Keratinocyte (primary cell): ENCODE measurements around the gene RYR1. TPM values are rescaled to one million over a fixed set of nuclear protein-coding genes. Genes with fewer than 3 reads are reported as not detected.

Experiments used
- DNase-seq: peaks from one replicate; pipeline ENCODE4 v3.0.0-alpha.2; 2011; ENCODE audit warnings: low read depth, missing footprints, low spot score
- FAIRE-seq: peaks from 2 replicates; lab custom pipeline; 2011; peaks lifted over from hg19 to GRCh38; lab: Jason Lieb, UNC
- H2AFZ ChIP-seq: 2 replicates; pipeline ENCODE4 v1.6.0; 2012; ENCODE audit warnings: low read length, control low read depth, inconsistent platforms; ENCODE audit not compliant: control insufficient read depth
- H3K27ac ChIP-seq: 2 replicates; pipeline ENCODE4 v1.5.1; 2011; ENCODE audit warnings: low read length; ENCODE audit not compliant: control insufficient read depth, insufficient read depth
- H3K27me3 ChIP-seq: 3 replicates; pipeline ENCODE4 v1.6.0; 2011; ENCODE audit warnings: low read length; ENCODE audit not compliant: control insufficient read depth, insufficient read depth; ENCODE audit errors: extremely low read depth
- H3K36me3 ChIP-seq, 2 experiments: 2 replicates in 1 of 2; 3 replicates in 1 of 2; pipeline ENCODE4 v1.5.1; 2011; ENCODE audit warnings: low read length in 2 of 2, mild to moderate bottlenecking in 1 of 2; ENCODE audit not compliant: control insufficient read depth in 2 of 2, insufficient read depth in 2 of 2; ENCODE audit errors: extremely low read depth in 1 of 2
- H3K4me1 ChIP-seq: 3 replicates; pipeline ENCODE4 v1.5.1; 2011; ENCODE audit warnings: low read length; ENCODE audit not compliant: control insufficient read depth, insufficient read depth; ENCODE audit errors: extremely low read depth
- H3K4me2 ChIP-seq: 3 replicates; pipeline ENCODE4 v1.6.0; 2011; ENCODE audit warnings: low read depth, low read length; ENCODE audit not compliant: control insufficient read depth, insufficient read depth; ENCODE audit errors: extremely low read depth
- H3K4me3 ChIP-seq, 3 experiments: fragments of 200-600 bp in 1 of 3; sonication (generic) in 1 of 3; 2 replicates in 2 of 3; 3 replicates in 1 of 3; pipeline ENCODE4 v1.5.1; 2011 to 2016; ENCODE audit warnings: low read length in 3 of 3, mild to moderate bottlenecking in 3 of 3, control low read depth in 2 of 3, inconsistent platforms in 1 of 3, low read depth in 1 of 3, mixed read lengths in 1 of 3, mixed run types in 1 of 3, moderate library complexity in 1 of 3; ENCODE audit not compliant: control insufficient read depth in 2 of 3, insufficient read depth in 2 of 3; ENCODE audit errors: extremely low read depth in 1 of 3
- H3K79me2 ChIP-seq: 2 replicates; pipeline ENCODE4 v1.6.0; 2012; ENCODE audit warnings: low read length; ENCODE audit not compliant: control insufficient read depth, insufficient read depth
- H3K9ac ChIP-seq: 3 replicates; pipeline ENCODE4 v1.6.0; 2011; ENCODE audit warnings: low read length; ENCODE audit not compliant: control insufficient read depth, insufficient read depth; ENCODE audit errors: extremely low read depth
- H3K9me1 ChIP-seq: 3 replicates; pipeline ENCODE4 v1.6.0; 2011; ENCODE audit warnings: low read length; ENCODE audit not compliant: control insufficient read depth, insufficient read depth; ENCODE audit errors: extremely low read depth
- H3K9me3 ChIP-seq: 2 replicates; pipeline ENCODE4 v1.5.1; 2012; ENCODE audit warnings: low read depth, low read length; ENCODE audit not compliant: control insufficient read depth
- H4K20me1 ChIP-seq: 3 replicates; pipeline ENCODE4 v1.6.0; 2011; ENCODE audit warnings: low read length; ENCODE audit not compliant: control insufficient read depth, insufficient read depth; ENCODE audit errors: extremely low read depth
- CTCF ChIP-seq, 3 experiments: IDR thresholded peaks in 1 of 3; conservative IDR thresholded peaks in 1 of 3; optimal IDR thresholded peaks in 1 of 3; 2 replicates in 2 of 3; 3 replicates in 1 of 3; pipeline versions ENCODE3 to v1.5.1; 2011; ENCODE audit warnings: low read length in 3 of 3, mild to moderate bottlenecking in 3 of 3, moderate library complexity in 2 of 3, control low read depth in 1 of 3, inconsistent platforms in 1 of 3; ENCODE audit not compliant: insufficient read depth in 2 of 3; ENCODE audit errors: extremely low read depth in 1 of 3
- EZH2 ChIP-seq: IDR thresholded peaks from one replicate; pipeline ENCODE4 v1.6.1; 2012; ENCODE audit warnings: inconsistent platforms, mild to moderate bottlenecking, low read length, moderate library complexity
- dilution Hi-C: fragments of 300-500 bp; cut with MboI; formaldehyde crosslinking; loops from one replicate; pipeline ENCODE4 v1.7.0; 2020; ENCODE audit warnings: low sequenced_read_pairs; ENCODE audit not compliant: extremely low pct_ligation_motif_present
- polyA plus RNA-seq, 5 experiments: library from polyadenylated mRNA; depleted of rRNA in 3 of 5; stranded (reverse) in 3 of 5; stranded (forward) in 1 of 5; unstranded in 1 of 5; fragments of >200 nt; gene quantifications; 1 replicate in 1 of 5; 2 replicates in 3 of 5; 3 replicates in 1 of 5; pipeline versions ENCODE4 v1.2.1 to v1.2.3, GENCODE V29; 2011 to 2012; ENCODE audit warnings: missing spikeins in 2 of 5, low read depth in 1 of 5, low replicate concordance in 1 of 5

The RYR1 gene
- polyA plus RNA-seq, 1 donor (not counting 4 experiments of a cell fraction or from before 2014, with no cell fraction given): 0.41 TPM

- no peaks in the 10 kb centered on the region for H3K27me3 ChIP-seq
- no peak overlapping the region for H3K27ac ChIP-seq
- FAIRE-seq (no peak), DNase-seq (no peak)
- no peak overlapping the region for H2AFZ ChIP-seq
- H3K9ac ChIP-seq: no peak overlapping the region
- H3K4me3 ChIP-seq: no peak overlapping the region
- H3K79me2 ChIP-seq: no peaks in the 10 kb centered on the region
- H4K20me1 ChIP-seq: no peaks in the 10 kb centered on the region
- H3K4me2 ChIP-seq: no peak overlapping the region
- TF ChIP-seq CTCF (optimal IDR thresholded peaks at IDR 0.05 in 1 of 3, IDR thresholded peaks at IDR 0.05 in 1 of 3, conservative IDR thresholded peaks at IDR 0.05 in 1 of 3; ENCODE audit: extremely low read depth in 1 of 3, insufficient read depth in 2 of 3, low read length in 3 of 3) (no peak), EZH2 (no peak)
- H3K4me1 ChIP-seq: no peaks in the 10 kb centered on the region
- no peaks in the 10 kb centered on the region for H3K36me3 ChIP-seq
- no peaks in the 10 kb centered on the region for H3K9me1 ChIP-seq
- H3K9me3 ChIP-seq: no peaks in the 10 kb centered on the region
- dilution Hi-C loops: no loop called here
Observed at GRCh38 chr19:38473201-38473600, 39.7 kb downstream of the RYR1 start.

GRCh38 chr19:38475176-38475575 is 41.7 kb downstream of the RYR1 start:
- Histone ChIP-seq H3K9me1 (no peaks in the 10 kb centered on the region), H3K27me3 (no peaks in the 10 kb centered on the region), H4K20me1 (no peaks in the 10 kb centered on the region), H3K4me3 (no peak overlapping the region), H3K27ac (no peak overlapping the region), H2AFZ (no peak overlapping the region), H3K36me3 (no peaks in the 10 kb centered on the region), H3K4me1 (no peaks in the 10 kb centered on the region), H3K9ac (no peak overlapping the region), H3K4me2 (no peak overlapping the region), H3K79me2 (no peaks in the 10 kb centered on the region), H3K9me3 (no peaks in the 10 kb centered on the region)
- TF ChIP-seq EZH2 (no peak), CTCF (optimal IDR thresholded peaks at IDR 0.05 in 1 of 3, IDR thresholded peaks at IDR 0.05 in 1 of 3, conservative IDR thresholded peaks at IDR 0.05 in 1 of 3; ENCODE audit: extremely low read depth in 1 of 3, insufficient read depth in 2 of 3, low read length in 3 of 3) (no peak)
- DNase-seq (no peak), FAIRE-seq (no peak)
- dilution Hi-C loops: no loop called here
